Activated T-helper 2 cell treated with anti-CD3 and anti-CD28 coated beads, Interferon-gamma antibody, Interleukin-2, Interleukin-4, amounts not matched to agents 10 μg/mL and 5 μg/mL and 100 μg/mL, durations not matched to agents 14 hours and 24 hours and 36 hours (primary cell): Measurements from ENCODE around the gene ACACA. TPM values are rescaled to one million over a fixed set of nuclear protein-coding genes. Genes with fewer than 3 reads are reported as not detected.
A peak's percentile ranks its signal among the peaks of the same experiment; 100 is the strongest.

Source experiments
- DNase-seq: peaks from one replicate; pipeline ENCODE4 v3.0.0; 2021; ENCODE audit warnings: low spot score
- H3K27ac Mint-ChIP-seq: one replicate; pipeline ENCODE4 v1.8.0; 2021; ENCODE audit warnings: mixed read lengths
- H3K27me3 Mint-ChIP-seq: one replicate; pipeline ENCODE4 v1.8.0; 2021; ENCODE audit warnings: low read depth, mixed read lengths
- H3K36me3 Mint-ChIP-seq: one replicate; pipeline ENCODE4 v1.8.0; 2021; ENCODE audit warnings: low read depth, mixed read lengths
- H3K4me1 Mint-ChIP-seq: one replicate; pipeline ENCODE4 v1.8.0; 2021; ENCODE audit warnings: low read depth, mixed read lengths
- H3K4me3 Mint-ChIP-seq: one replicate; pipeline ENCODE4 v1.8.0; 2021; ENCODE audit warnings: low read depth, mild to moderate bottlenecking, moderate library complexity, mixed read lengths
- H3K9me3 Mint-ChIP-seq: one replicate; pipeline ENCODE4 v1.8.0; 2021; ENCODE audit warnings: mixed read lengths
- intact Hi-C: fragments of 100-400 bp; cut with micrococcal nuclease; formaldehyde crosslinking; loops from one replicate; pipeline ENCODE4 v1.15.1; 2023
- total RNA-seq: library from RNA; stranded (reverse); gene quantifications from 2 replicates; pipeline ENCODE4 v1.2.3, GENCODE V29; 2022

Gene ACACA
- total RNA-seq, 1 donor from 2014 or later = 109 TPM

DNA sequence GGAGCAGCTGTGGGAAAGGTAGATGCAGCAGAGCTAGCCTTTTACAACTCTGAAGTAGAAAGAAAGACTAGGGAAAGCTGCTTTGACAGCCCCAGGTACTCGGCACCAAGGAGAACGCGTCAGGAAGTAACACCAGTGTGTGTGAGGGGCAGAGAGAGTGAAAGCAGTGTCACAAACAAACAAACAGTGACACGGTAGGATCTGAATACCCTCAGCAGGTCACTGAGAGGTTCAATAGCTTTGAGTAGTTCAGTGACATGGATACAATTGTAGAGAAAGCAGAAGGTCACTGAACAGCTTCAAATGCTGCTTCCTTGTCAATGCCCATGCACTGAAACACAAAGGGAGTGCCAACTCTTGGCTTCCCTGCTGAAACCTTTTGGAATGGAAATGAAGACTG is 181.2 kb downstream of the ACACA start:
- Mint-ChIP-seq H3K27me3 (no peaks in the 10 kb centered on the region), H3K9me3 (no peaks in the 10 kb centered on the region), H3K4me3 (no peak overlapping the region), H3K4me1 (peaks cover 9% of the 10 kb centered on the region), H3K27ac (no peak overlapping the region), H3K36me3 (peaks cover 48% of the 10 kb centered on the region)
- intact Hi-C loops = no loop called here
- DNase-seq = no peak

DNA sequence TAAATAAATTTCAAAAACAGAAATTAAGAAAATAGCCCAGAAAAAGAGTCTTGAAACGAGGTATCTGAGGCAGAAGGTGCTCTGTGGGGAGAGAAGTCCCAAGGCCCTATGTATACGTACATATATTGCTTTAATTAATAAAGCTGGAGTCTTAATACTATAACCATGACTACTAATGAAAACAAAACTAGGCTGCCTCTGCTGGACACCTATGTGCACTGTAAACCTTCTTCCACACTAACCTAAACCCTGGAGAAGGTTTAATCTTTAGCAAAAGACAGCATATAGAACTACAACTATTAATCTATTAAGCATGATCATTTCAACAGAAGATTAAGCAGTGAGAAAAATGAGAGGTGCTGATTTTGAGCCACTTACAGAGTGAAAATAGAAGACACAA is 184.8 kb downstream of the ACACA start:
- no peak for DNase-seq
- Mint-ChIP-seq H3K27ac (no peak overlapping the region), H3K4me1 (peaks cover 12% of the 10 kb centered on the region), H3K9me3 (no peaks in the 10 kb centered on the region), H3K4me3 (no peak overlapping the region), H3K36me3 (peaks cover 46% of the 10 kb centered on the region), H3K27me3 (no peaks in the 10 kb centered on the region)
- intact Hi-C loops = no loop called here

DNA sequence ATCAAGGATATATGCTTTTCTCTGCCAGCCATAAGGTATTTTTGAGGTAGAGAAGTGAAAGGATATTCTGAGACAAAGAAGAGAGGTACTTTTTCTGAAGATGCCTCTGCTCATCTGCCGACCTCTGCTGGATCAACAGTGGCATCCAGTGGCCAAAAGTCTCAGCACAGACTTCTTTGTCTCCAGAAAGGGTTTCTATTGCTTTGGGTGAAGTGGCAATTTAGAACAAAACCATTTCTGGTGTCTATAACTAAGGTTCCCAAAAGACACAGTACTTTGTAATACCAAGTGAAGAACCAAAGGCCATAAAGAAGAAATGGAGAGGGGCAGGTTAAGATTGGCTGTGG is 186.1 kb downstream of the ACACA start:
- Mint-ChIP-seq H3K27me3 (no peaks in the 10 kb centered on the region), H3K4me1 (peaks cover 12% of the 10 kb centered on the region), H3K27ac (peak overlapping the region; percentile 47), H3K9me3 (no peaks in the 10 kb centered on the region), H3K4me3 (no peak overlapping the region), H3K36me3 (peaks cover 50% of the 10 kb centered on the region)
- peak; percentile 10 for DNase-seq
- intact Hi-C loops = no loop called here

DNA sequence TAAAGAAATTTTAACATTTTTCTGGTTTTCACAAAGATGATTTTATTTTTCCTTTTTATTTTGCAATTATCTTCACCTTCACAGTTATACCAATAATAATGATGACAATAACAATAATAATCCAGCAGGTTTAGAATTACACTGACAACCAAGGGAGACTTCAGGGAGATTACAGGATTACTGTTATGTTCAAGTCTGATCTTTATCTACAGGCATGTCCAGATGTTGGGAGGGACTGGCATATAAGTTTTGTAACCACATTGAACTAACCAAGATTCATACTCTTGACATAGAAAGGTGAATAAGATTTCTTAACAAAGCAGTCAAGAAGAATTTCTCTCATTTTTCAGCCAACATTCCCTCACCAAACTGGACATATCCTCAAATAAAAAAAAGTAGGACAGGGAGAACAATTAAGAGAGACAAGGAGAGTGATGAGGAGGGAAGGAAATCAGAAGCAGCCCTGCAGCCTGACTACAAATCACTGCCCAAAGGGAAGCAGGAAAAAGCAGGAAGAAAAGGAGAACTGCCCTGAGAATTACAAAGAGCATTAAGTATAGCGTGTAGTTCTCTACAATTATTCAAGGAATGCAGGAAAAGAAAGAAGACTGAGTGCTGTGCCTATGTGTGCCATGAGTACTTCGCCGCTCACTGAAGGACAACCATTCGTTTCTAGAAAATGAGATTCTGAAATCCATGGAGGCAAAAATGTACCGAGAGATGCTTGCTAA is 186.6 kb downstream of the ACACA start:
- Mint-ChIP-seq H3K36me3 (peaks cover 45% of the 10 kb centered on the region), H3K27ac (peak overlapping the region; percentile 29), H3K9me3 (no peaks in the 10 kb centered on the region), H3K27me3 (no peaks in the 10 kb centered on the region), H3K4me3 (no peak overlapping the region), H3K4me1 (peaks cover 12% of the 10 kb centered on the region)
- intact Hi-C loops = no loop called here
- no peak for DNase-seq

DNA sequence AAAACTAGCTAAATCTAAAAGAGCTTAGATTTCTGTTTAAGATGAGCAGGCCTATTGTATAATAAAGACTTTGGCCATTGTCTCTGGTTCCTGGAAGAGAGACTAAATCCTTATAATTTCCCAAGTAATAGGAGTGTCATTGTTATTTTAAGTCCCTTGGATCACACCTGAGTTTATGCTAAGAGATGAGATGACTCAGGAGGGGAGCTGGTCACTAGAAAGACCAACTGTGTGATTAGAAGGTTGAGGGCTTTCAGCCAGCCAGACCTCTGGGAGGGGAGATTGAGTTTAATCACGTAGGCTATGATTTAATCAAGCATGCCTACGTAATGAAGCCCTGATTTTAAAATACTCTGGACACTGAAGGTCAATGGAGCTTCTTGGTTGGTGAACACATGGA is 187.8 kb downstream of the ACACA start:
- peaks cover 45% of the 10 kb centered on the region for H3K36me3 Mint-ChIP-seq
- no peak overlapping the region for H3K4me3 Mint-ChIP-seq
- no peak for DNase-seq
- no peak overlapping the region for H3K27ac Mint-ChIP-seq
- no peaks in the 10 kb centered on the region for H3K27me3 Mint-ChIP-seq
- no peaks in the 10 kb centered on the region for H3K9me3 Mint-ChIP-seq
- H3K4me1 Mint-ChIP-seq = peaks cover 12% of the 10 kb centered on the region
- intact Hi-C loops = no loop called here

DNA sequence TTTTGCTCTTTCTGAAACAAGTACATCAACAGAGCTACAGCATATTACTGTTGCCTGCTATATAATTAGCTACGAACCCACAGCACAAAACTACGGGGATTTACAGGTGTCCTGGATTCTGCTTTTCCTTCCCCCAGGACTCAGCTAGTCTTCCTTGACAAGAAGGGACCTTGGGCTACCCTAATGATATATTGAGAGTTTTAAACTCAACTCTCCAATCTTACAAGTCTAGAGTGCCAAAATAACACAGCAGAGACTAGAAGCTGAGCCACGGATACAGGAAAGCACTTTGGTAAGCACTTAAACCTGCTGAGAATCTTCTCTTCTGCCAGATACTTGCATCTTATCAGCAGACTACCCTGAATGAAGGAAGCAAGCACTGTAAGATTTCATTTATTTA is 192.2 kb downstream of the ACACA start:
- Mint-ChIP-seq H3K9me3 (no peaks in the 10 kb centered on the region), H3K4me3 (no peak overlapping the region), H3K4me1 (peaks cover 13% of the 10 kb centered on the region), H3K36me3 (peaks cover 31% of the 10 kb centered on the region), H3K27ac (no peak overlapping the region), H3K27me3 (no peaks in the 10 kb centered on the region)
- intact Hi-C loops = no loop called here
- no peak for DNase-seq

DNA sequence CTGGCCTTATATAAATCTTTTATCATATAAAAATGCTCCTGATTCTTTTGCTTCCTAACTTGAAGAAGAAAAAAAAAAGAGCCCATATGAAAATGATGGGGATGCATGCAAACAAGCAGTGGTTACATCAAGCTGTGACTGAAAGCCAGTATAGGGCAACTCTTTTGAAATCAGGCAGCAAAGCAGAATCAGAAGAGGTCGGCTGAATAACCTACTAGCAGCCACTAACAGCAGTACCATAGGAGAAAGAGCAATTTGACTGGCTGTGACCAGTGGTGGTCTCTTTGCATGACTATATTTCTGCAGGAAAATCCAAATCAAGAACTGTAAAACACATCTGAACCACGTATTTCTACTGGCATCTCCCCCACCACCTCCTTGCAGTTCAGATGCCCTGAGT is 192.7 kb downstream of the ACACA start:
- no peaks in the 10 kb centered on the region for H3K27me3 Mint-ChIP-seq
- H3K4me3 Mint-ChIP-seq = no peak overlapping the region
- intact Hi-C loops = no loop called here
- DNase-seq = no peak
- peaks cover 13% of the 10 kb centered on the region for H3K4me1 Mint-ChIP-seq
- H3K36me3 Mint-ChIP-seq = peaks cover 29% of the 10 kb centered on the region
- no peaks in the 10 kb centered on the region for H3K9me3 Mint-ChIP-seq
- no peak overlapping the region for H3K27ac Mint-ChIP-seq

DNA sequence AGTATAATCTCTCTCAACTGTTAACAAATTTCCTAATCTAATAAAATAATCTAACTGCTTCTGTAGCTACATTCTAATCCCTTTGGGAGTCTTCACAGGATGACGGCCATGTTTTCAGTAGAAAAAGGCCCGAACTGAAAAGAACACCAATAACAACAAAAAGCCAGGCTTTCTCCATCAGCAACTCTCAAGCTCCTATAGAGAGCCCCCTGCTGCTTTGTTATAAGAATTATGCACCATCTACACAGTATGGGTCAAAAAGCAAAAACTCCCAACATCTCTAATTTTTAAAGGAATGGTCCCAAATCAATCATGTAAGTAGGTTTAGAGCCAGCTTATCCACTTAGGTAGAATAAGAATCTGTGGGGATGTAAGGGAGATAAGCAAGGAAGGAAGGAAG is 194.5 kb downstream of the ACACA start:
- Mint-ChIP-seq H3K27me3 (no peaks in the 10 kb centered on the region), H3K4me3 (no peak overlapping the region), H3K9me3 (no peaks in the 10 kb centered on the region), H3K36me3 (peaks cover 31% of the 10 kb centered on the region), H3K27ac (no peak overlapping the region), H3K4me1 (peaks cover 13% of the 10 kb centered on the region)
- no peak for DNase-seq
- intact Hi-C loops = no loop called here

DNA sequence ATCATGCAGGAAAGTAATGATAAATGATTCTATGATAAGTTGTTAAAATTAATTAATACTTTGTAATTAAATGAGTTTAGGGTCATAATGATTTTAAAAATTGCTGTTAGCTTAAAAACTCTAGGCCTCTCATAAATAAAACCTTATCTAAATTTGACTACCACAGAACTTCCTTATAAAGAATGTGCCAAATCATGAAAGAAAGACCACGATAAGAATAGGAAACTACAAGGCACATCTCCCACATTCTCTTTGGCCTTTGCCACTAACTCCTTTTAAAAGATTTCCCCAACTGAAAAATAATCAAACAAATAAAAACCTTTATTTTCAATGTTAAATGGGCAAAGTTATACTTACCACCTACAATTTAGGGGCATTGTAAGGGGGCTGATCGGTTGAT is 195.5 kb downstream of the ACACA start:
- peaks cover 13% of the 10 kb centered on the region for H3K4me1 Mint-ChIP-seq
- DNase-seq = no peak
- H3K27me3 Mint-ChIP-seq = no peaks in the 10 kb centered on the region
- no peaks in the 10 kb centered on the region for H3K9me3 Mint-ChIP-seq
- no peak overlapping the region for H3K27ac Mint-ChIP-seq
- no peak overlapping the region for H3K4me3 Mint-ChIP-seq
- peaks cover 34% of the 10 kb centered on the region for H3K36me3 Mint-ChIP-seq
- intact Hi-C loops = no loop called here

DNA sequence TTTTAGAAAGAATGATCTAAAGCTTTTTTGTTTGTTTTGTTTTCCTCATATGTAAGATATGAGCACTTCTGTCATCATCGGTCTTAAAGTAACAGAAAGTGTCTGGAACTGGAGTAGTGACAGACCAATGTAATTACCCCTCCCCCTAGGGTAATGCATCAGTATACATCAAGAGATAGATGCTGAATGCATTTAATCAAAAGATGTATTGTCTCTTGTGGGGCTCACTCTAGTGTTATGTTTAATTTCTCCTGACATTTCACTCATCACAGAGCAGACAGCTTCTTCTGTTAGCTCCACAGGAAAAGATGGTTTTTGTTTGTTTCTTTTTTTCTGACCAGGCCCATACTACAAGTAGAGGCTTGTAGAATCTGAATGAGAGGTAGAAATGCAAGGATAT is 199.5 kb downstream of the ACACA start:
- DNase-seq = no peak
- peaks cover 44% of the 10 kb centered on the region for H3K36me3 Mint-ChIP-seq

DNA sequence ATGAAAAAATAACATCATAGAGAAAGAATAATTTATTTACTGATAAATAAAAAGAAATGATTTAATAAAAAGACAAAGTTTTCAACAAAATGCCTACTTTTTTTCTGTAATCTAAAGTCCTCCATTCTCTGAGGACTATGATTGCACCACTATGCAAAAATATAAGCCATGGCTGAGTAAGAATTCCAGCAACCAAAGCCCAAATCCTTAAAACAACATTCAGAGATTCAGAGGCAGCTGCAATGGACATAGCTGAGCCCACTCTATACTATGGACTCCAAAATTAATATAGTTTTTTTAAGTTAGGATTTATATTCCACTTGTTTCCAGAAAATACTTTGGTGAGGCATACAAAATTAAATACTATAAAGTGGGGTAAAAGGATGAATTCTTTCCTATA is 200.3 kb downstream of the ACACA start:
- intact Hi-C loops = no loop called here
- Mint-ChIP-seq H3K9me3 (no peaks in the 10 kb centered on the region), H3K4me3 (no peak overlapping the region), H3K4me1 (peaks cover 5% of the 10 kb centered on the region), H3K27ac (no peak overlapping the region), H3K27me3 (no peaks in the 10 kb centered on the region), H3K36me3 (peaks cover 45% of the 10 kb centered on the region)
- DNase-seq = no peak

More for the DNA sequence above, 199.5 kb downstream of the ACACA start:
- Mint-ChIP-seq H3K4me3 (no peak overlapping the region), H3K9me3 (no peaks in the 10 kb centered on the region), H3K4me1 (peaks cover 8% of the 10 kb centered on the region), H3K27ac (no peak overlapping the region), H3K27me3 (no peaks in the 10 kb centered on the region)
- intact Hi-C loops = no loop called here

DNA sequence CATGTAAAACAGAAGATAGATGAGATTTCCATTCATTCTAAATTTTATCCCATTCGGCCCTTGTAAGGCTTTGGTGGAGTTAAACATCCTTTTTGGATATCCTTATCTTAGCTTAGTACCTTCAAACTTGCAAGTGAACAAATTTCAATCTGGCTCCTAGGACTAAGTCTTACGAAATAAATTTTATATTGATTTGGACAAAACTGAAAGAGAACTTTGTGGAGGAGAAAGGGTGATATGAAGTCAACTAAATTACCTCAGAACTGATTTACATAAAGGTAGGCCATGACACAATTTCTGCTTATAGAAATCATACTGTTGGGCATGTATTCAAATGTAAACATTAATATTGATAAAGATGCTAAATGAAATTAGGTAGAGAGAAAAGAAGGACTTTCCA is 206.1 kb downstream of the ACACA start:
- no peaks in the 10 kb centered on the region for H3K27me3 Mint-ChIP-seq
- H3K36me3 Mint-ChIP-seq = peaks cover 41% of the 10 kb centered on the region
- no peak overlapping the region for H3K27ac Mint-ChIP-seq
- H3K4me1 Mint-ChIP-seq = peaks cover under 1% of the 10 kb centered on the region
- no peak overlapping the region for H3K4me3 Mint-ChIP-seq
- DNase-seq = no peak
- no peaks in the 10 kb centered on the region for H3K9me3 Mint-ChIP-seq
- intact Hi-C loops = no loop called here

DNA sequence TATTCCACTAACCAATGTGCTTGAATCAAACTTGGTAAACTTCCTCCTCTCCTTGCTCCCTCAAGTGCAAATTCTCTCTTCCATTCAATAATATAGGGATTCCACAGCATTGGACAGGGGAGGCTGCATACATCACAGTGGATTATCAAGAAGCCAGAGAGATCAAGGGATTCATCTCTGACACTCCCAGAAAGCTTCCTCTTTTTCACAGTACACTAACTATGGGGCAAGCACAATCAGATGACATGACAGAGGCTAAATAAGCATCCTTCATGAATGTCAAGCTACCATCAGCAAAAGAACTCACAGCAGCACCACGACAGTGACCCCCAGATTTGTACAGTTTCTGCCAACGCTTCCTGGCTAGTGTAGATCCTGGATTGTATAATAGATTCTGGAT is 209.3 kb downstream of the ACACA start:
- Mint-ChIP-seq H3K4me1 (peaks cover 2% of the 10 kb centered on the region), H3K9me3 (no peaks in the 10 kb centered on the region), H3K27ac (no peak overlapping the region), H3K36me3 (peaks cover 35% of the 10 kb centered on the region), H3K4me3 (no peak overlapping the region), H3K27me3 (no peaks in the 10 kb centered on the region)
- no peak for DNase-seq
- intact Hi-C loops = loop anchor here (10.0 kb wide), 1 partner anchor 73 kb away; no protein-coding TSS in a partner anchor

DNA sequence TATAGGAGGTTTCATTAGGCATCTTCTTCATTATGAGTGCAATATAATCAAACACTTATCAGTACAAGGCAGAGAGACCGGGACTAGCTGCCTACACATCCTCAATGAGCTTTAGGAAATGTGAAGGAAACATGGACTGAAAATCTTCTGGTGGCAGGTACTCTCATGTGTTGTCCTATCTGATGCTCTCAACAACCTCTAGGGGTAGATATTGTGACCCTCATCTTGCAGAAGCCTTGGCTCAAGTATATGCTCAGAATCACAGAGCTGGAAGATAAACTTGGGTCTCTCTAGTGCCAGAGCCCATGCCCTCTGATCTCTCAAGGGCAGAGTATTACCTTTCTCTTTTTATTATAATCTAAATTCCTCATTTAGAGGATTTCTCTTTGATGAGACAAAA is 212.4 kb downstream of the ACACA start:
- Mint-ChIP-seq H3K27me3 (no peaks in the 10 kb centered on the region), H3K4me3 (no peak overlapping the region), H3K4me1 (peaks cover 2% of the 10 kb centered on the region), H3K36me3 (peaks cover 39% of the 10 kb centered on the region), H3K9me3 (no peaks in the 10 kb centered on the region), H3K27ac (no peak overlapping the region)
- intact Hi-C loops = loop anchor here (10.0 kb wide), 1 partner anchor 69 kb away; no protein-coding TSS in a partner anchor
- DNase-seq = no peak
